Osteocyte (in vitro differentiated cells): ENCODE data around the gene NCOA4. TPM values are rescaled to one million over a fixed set of nuclear protein-coding genes. Genes with fewer than 3 reads are reported as not detected.

Source experiments
- DNase-seq: peaks from one replicate; pipeline ENCODE4 v3.0.0; 2021; ENCODE audit warnings: mixed read lengths; ENCODE audit not compliant: unreplicated experiment; ENCODE audit errors: extremely low spot score
- H3K27ac Mint-ChIP-seq: one replicate; pipeline ENCODE4 v1.8.0; 2021; ENCODE audit warnings: mild to moderate bottlenecking, mixed read lengths; ENCODE audit not compliant: unreplicated experiment
- H3K27me3 Mint-ChIP-seq: one replicate; pipeline ENCODE4 v1.8.0; 2021; ENCODE audit warnings: mixed read lengths; ENCODE audit not compliant: unreplicated experiment
- H3K36me3 Mint-ChIP-seq: one replicate; pipeline ENCODE4 v1.8.0; 2021; ENCODE audit warnings: mixed read lengths; ENCODE audit not compliant: unreplicated experiment
- H3K4me1 Mint-ChIP-seq: one replicate; pipeline ENCODE4 v1.8.0; 2021; ENCODE audit warnings: mixed read lengths; ENCODE audit not compliant: unreplicated experiment
- H3K4me3 Mint-ChIP-seq: one replicate; pipeline ENCODE4 v1.8.0; 2021; ENCODE audit warnings: mild to moderate bottlenecking, moderate library complexity, mixed read lengths; ENCODE audit not compliant: unreplicated experiment
- H3K9me3 Mint-ChIP-seq: one replicate; pipeline ENCODE4 v1.8.0; 2021; ENCODE audit warnings: mixed read lengths; ENCODE audit not compliant: unreplicated experiment
- CTCF ChIP-seq: fragments of 200-600 bp; sonication (generic); IDR thresholded peaks from 2 replicates; pipeline ENCODE4 v1.5.0; 2021; ENCODE audit warnings: antibody characterized with exemption, mild to moderate bottlenecking, moderate library complexity
- total RNA-seq: library from RNA; stranded (reverse); gene quantifications from 2 replicates; pipeline ENCODE4 v1.2.1, GENCODE V29; 2021

The NCOA4 gene
- total RNA-seq, 1 donor from 2014 or later, result 106 TPM

- Mint-ChIP-seq H3K9me3 (peaks cover 9% of the 10 kb centered on the region), H3K36me3 (no peaks in the 10 kb centered on the region), H3K27me3 (peaks cover 8% of the 10 kb centered on the region), H3K4me1 (no peaks in the 10 kb centered on the region), H3K4me3 (no peak overlapping the region), H3K27ac (no peak overlapping the region)
- DNase-seq, result no peak
- TF ChIP-seq CTCF, result no peak
These were observed 26.6 kb upstream of the NCOA4 start for GRCh38 chr10:46057038-46057437.

GRCh38 chr10:46055771-46056170 lies 25.3 kb upstream of the NCOA4 start:
- Mint-ChIP-seq H3K36me3 (no peaks in the 10 kb centered on the region), H3K27ac (no peak overlapping the region), H3K4me1 (no peaks in the 10 kb centered on the region), H3K4me3 (no peak overlapping the region), H3K9me3 (peaks cover 9% of the 10 kb centered on the region), H3K27me3 (peaks cover 7% of the 10 kb centered on the region)
- DNase-seq, result no peak
- no peak for TF ChIP-seq CTCF

- H3K4me1 Mint-ChIP-seq, result no peaks in the 10 kb centered on the region
- DNase-seq, result no peak
- no peaks in the 10 kb centered on the region for H3K36me3 Mint-ChIP-seq
- H3K27ac Mint-ChIP-seq, result no peak overlapping the region
- peaks cover 9% of the 10 kb centered on the region for H3K9me3 Mint-ChIP-seq
- H3K4me3 Mint-ChIP-seq, result no peak overlapping the region
- H3K27me3 Mint-ChIP-seq, result peaks cover 11% of the 10 kb centered on the region
- no peak for TF ChIP-seq CTCF
These were observed 23.4 kb upstream of the NCOA4 start for GRCh38 chr10:46053534-46054434.

- H3K36me3 Mint-ChIP-seq, result no peaks in the 10 kb centered on the region
- peaks cover 11% of the 10 kb centered on the region for H3K27me3 Mint-ChIP-seq
- no peaks in the 10 kb centered on the region for H3K4me1 Mint-ChIP-seq
- no peak overlapping the region for H3K4me3 Mint-ChIP-seq
- peaks cover 9% of the 10 kb centered on the region for H3K9me3 Mint-ChIP-seq
- no peak for DNase-seq
- no peak overlapping the region for H3K27ac Mint-ChIP-seq
- no peak for TF ChIP-seq CTCF
These were observed 22.5 kb upstream of the NCOA4 start for GRCh38 chr10:46052791-46053375.

- H3K27me3 Mint-ChIP-seq, result peaks cover 10% of the 10 kb centered on the region
- no peak for TF ChIP-seq CTCF
- H3K27ac Mint-ChIP-seq, result no peak overlapping the region
These were observed 21.8 kb upstream of the NCOA4 start for GRCh38 chr10:46052057-46052790.

More at GRCh38 chr10:46052057-46052790, 21.8 kb upstream of the NCOA4 start:
- Mint-ChIP-seq H3K4me1 (no peaks in the 10 kb centered on the region), H3K36me3 (no peaks in the 10 kb centered on the region), H3K9me3 (peaks cover 5% of the 10 kb centered on the region), H3K4me3 (no peak overlapping the region)
- DNase-seq, result no peak
